Measurements from ENCODE around the gene CARF.

DNA sequence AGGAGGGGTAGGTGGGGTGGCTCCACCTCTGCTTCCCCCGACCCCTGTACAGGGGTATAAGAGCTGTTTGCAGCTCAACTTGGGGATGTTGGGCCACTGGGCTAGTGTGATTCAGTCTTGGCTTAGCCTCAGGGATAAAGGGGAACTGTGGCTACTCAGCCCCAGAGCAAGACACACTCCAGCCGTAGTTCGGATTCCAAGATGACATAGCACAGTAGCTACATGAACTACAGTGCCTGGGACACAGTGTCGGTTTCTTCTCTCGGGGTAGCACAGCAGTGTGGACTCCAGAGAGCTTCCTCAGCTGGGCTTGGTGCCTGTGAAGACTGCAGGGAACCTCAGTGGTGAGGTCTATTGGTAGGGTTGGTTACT is 21.1 kb downstream of the CARF start:
- TF ChIP-seq, protein P1, sequence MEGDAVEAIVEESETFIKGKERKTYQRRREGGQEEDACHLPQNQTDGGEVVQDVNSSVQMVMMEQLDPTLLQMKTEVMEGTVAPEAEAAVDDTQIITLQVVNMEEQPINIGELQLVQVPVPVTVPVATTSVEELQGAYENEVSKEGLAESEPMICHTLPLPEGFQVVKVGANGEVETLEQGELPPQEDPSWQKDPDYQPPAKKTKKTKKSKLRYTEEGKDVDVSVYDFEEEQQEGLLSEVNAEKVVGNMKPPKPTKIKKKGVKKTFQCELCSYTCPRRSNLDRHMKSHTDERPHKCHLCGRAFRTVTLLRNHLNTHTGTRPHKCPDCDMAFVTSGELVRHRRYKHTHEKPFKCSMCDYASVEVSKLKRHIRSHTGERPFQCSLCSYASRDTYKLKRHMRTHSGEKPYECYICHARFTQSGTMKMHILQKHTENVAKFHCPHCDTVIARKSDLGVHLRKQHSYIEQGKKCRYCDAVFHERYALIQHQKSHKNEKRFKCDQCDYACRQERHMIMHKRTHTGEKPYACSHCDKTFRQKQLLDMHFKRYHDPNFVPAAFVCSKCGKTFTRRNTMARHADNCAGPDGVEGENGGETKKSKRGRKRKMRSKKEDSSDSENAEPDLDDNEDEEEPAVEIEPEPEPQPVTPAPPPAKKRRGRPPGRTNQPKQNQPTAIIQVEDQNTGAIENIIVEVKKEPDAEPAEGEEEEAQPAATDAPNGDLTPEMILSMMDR (IDR thresholded peaks at IDR 0.05): no peak
- TF ChIP-seq POLR2A (IDR thresholded peaks at IDR 0.05): no peak
